ENCODE results near the gene TUT1. TPM values are rescaled to one million over a fixed set of nuclear protein-coding genes. Genes with fewer than 3 reads are reported as not detected.
"Not testable (repeated sequence)": the region's sequence is repeated elsewhere in the genome, so short reads cannot be mapped to it uniquely, and the experiment has no call there.

The TUT1 gene
- total RNA-seq, 1 donor from 2014 or later: 30.4 TPM

DNA sequence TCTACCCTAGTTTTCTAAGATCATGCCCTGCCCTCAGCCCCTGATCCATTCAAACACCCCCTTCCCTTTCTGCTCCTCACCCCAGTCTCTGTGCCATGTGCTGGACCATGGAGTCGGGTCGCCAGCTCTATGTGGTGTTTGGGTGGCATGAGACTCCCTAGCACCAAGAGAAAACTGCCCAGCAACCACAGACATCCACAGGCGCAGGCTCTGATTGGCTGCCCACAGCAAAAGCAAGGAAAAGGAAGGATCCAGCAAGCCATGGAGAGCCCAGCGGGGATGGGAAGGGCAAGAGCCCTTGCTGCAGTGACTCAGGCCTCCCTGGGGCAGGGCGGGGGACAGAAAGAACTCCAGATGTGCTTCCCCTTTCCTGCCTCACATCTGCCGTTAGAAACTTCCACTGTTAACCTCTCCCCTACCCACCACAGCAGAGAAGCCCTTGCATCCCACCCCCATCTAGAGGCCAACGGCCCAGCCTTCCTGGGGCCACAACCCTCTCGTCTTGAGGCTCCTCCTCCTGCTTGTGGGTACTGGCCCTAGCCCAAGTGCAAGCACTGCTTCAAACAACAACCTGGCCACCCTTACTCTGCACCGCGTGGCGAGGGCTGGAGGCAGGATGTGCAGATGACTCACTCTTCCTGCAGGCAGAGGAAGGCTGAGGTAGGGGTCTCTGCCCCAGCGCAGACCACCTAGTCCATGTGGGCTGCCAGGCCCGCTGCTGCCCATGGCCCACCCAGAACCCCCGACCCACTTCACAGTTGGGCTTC is 35.0 kb downstream of the TUT1 start:
- peak; percentile 90 for DNase-seq (ENCODE audit: low spot score)

GRCh38 chr11:62555464-62556107 is 35.7 kb downstream of the TUT1 start:
- DNase-seq (ENCODE audit: low spot score): peak; percentile 46

GRCh38 chr11:62554387-62555167 is 36.7 kb downstream of the TUT1 start:
- DNase-seq (ENCODE audit: low spot score): peak; percentile 43

GRCh38 chr11:62553839-62554361 is 37.4 kb downstream of the TUT1 start:
- DNase-seq (ENCODE audit: low spot score): no peak

DNA sequence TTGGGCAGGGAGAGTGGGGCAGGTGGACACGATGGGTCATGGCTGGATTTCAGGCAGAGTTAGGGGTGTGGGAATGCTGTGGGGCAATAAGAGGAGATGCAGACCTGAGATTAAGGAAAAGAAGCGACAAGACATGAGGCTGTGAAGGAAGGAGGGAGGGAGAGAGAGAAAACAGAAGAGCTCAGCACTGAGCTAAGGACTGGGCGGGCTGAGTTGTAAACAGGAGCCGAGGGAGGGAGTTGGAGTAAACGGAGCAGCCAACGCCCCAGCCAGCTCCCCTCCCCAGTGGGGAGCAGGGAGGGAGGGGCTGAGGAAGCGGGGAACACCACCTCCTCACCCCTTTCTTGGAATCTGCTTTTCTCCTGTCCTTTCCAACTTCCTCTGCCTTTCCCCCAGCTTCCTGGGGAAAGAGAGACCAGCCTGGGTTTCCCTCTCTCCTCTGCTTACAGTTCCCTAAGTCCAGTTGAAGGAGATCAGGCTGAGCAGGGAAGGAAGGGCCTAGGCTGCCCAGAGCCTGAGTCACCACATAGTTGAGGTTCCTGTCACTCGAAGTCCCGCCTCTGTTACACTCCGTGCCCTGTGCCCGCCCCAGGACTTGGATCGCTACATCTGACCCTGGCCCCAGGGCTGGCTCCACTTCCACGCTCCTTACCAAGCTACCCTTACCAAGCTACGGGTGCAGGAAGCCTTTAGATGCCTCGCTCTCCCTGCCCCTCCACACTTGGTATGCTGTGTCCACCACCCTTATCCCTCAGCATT is 38.1 kb downstream of the TUT1 start:
- DNase-seq (ENCODE audit: low spot score): peak; percentile 89

GRCh38 chr11:62552485-62553079 is 38.7 kb downstream of the TUT1 start:
- no peak for DNase-seq (ENCODE audit: low spot score)

DNA sequence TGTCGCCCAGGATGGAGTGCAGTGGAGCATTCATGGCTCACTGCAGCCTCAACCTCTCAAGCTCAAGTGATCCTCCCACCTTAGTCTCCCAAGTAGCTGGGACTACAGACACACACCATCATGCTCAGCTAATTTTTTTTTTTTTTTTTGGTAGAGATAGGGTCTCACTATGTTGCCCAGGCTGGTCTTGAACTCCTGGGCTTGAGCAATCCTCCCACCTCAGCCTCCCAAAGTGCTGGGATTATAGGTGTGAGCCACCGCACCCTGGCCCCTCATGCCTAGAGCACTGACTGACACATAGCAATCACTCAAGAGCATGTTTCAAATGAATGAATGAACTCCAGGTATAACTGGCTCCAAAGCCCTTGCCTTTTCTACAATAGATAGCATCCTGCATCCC is 40.8 kb downstream of the TUT1 start:
- not testable (repeated sequence) for DNase-seq (ENCODE audit: low spot score)

- DNase-seq (ENCODE audit: low spot score): no peak
Measured at GRCh38 chr11:62548545-62549335, 42.6 kb downstream of the TUT1 start.

DNA sequence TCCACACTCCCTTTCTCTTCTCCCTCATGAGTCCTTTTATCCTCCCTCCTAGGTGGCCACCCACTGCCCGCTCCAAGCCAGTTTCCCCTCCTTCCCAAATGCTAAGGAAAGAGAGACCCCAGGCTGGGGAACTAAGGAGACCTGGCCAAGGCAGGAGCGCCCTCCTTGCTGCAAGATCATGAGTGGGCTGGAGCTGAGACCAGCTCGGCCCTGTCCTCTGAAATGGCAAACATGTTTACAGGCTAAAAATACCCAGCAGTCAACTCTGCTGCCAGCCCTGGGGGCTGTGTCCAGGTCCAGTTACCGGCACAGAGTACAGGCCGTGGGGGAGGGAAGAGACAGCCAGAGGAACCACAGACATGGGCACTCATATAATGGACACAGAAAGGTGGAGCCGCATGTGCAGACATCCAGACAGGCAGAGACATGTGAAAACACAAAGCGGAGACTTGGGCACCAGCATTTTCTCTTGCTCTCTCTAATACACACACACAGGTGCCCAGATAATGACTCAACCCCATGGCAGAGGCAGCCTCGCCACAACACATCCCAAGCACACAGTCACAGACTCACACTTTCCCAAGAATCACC is 43.5 kb downstream of the TUT1 start:
- DNase-seq (ENCODE audit: low spot score): peak; percentile 72

DNA sequence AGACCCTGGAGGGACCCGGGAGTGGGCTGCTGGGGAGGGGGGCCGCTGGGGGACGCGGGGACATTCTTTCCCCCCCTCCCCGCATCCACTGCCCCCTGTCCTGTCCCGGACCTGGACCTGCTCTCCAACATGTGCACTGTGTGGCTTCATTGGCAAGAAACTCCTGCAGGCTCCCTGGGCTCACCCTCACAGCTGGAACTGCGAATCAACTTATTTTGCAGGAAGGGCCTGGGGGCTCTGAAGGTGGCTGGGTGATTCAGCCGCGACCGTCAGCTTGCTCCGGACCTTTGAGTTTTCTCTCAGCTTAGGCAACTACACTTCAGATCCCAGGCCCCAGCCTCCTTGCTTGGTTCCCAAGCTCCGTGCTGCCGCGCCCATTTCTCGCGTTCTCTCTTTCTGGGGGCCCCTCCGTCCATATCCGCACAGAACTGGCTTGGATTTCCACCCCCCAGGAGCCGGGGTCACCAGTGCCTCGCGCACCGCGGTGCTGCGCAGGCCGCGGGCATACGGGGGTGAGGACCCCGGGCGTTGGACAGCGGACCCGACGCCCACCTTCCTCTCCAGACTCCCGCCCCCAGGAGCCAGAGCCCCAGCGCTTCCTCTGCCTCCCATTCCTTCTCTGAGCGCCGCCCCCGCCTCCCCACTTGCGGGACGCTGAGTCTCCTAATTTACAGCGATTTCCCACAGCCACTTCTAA is 44.2 kb downstream of the TUT1 start:
- peak; percentile 65 for DNase-seq (ENCODE audit: low spot score)

DNA sequence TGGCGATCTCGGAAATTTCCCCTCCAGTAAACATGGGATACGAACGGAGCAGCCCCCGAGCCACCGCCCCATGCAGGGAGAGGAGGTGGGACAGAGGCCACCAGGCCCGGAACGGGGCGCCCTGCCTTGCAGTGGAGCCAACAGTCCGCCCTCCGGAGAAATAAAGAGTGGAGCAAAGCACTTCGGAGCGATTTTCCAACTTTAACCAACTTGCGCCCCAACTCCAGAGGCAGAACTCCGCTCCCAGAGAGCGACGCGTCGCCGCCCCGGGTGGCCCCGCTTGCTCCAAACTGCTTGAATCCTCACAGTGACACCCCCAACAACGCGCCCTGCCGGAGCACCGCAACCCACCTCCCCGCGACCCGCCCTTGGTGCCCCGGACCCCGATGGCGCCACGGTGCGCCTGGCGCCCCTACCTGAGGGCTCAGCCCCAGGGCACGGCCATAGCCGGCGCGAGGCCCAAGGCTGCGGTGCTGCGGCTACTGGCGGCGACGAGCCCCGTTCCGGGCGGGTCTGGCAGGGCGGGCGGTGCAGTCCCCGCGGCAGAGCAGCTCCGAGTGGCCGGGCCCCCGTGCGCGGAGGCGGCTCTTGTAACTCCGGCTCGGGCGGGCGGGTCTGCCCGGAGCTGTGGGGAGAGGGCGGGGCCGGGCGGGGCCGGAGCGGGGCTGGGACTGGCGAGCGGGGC is 44.9 kb downstream of the TUT1 start, which contains the start of gene AHNAK:
Gene AHNAK (minus strand): TSS at position 563 of the 685 bp plus-strand sequence. CDS start 10,708 bp downstream, outside the sequence.
- DNase-seq (ENCODE audit: low spot score): peak; percentile 89

- DNase-seq (ENCODE audit: low spot score): peak; percentile 97
Measured at GRCh38 chr11:62545437-62546243, 45.7 kb downstream of the TUT1 start.

DNA sequence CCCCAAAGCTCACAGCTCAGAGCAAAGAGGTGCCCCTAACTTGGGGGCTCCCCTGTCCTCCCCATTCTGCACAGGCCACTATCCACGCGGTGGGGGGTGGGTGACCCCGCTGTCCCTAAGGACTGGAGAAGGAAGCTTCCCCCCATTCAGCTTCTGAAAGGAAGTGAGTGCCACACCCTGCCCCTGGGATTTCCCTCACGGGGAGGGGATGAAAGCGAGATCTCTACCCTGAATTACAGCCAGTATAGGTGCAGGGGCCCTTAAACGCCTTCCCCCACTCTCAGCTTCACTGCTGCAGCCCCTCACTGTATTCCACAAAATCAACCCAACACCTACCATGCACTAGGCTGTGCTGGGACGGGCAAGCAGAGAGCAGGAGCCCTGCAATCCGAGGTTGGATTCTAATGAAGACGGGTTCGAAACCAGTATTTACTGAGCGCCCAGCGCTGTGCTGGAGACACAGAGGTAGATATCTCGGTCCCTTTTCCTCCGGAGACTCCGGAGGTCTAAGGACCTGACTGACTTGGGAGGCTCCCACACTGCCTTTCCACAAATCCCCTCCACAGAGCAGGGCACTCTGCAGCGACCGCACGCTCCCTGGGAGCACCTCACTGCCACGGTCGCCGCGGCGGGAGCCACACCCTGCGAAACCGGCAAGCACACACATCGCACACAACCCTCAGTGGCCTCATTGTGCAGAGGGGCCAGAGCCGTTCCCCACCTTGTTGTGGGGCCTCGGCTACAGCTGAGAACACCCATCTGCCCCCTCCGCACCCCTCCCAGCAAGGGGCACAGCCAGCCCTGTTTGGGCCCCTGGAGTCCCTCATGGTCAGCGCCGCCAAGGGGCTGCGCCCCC is 46.5 kb downstream of the TUT1 start:
- peak; percentile 69 for DNase-seq (ENCODE audit: low spot score)

DNA sequence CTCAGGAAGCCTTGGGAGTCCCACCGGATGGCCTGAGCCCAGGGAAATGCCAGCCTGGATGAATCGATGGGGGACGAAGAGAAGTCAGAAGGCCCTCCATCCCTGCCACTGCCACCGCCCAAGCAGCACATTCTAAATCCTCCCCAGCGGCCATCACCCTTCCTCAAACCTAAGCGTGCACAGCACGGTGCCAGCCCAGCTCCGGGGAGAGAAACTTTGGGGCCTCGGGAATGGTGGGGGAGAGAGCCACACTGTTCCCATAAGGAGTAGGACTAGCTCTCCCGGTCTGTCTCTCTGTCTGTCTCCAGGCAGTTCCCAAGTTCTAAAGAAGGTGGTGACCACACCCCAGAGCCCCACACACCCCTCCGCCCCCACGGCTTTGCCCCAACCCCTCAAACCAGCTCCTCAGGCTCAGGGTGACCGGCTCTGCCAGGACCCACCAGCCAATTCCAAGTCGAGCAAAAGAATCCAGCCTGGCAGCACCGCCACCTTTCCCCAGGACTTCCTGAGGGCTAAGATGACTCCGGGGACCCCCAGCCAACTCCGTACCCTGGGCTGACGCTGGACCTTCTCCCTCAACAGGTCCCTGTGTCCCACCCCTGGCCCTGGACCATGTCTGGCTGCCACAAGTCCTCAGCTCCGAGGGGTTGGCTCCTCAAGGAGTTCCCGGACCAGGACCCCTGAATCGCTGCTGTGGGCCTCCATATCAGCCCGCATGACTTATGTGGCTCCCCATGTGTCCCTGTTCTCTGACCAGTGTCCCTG is 47.5 kb downstream of the TUT1 start:
- DNase-seq (ENCODE audit: low spot score): no peak

DNA sequence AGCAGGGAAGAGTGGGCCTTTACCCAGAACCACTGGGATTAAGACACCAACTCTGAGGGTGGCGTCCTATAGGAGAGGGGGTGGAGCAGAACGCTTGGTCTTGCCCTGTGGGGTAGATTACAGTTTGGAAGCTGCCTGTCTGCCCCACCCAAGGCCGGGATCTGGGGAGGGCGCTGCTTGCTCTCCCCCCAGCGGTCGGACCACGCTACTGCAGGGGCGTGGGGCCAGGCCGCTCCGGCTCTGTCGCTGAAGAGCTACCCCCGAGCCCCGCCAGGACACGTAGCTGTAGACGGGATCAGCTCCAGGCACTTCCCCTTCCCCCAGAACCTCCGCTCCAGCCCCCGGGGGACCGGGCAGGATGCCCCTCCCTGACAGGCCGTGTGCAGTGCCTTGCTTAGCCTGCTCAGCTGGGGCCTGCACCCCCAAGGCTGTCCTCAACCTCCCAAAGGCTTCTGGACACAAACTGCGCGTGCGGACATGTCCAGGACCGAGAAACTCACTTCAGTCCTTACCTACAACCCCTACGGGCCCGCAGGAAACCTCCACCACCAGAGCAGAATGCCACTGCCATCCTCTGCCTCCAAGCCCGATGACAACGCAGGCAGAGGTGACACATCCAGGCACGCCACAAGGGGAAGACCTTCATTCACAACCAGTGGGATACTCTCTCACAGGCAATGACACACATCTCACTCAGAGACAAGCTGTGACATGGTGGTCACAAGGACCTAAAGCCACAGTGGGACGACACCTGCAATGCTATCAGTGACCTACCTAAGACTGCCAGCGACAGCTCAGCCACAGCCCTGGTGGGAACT is 48.4 kb downstream of the TUT1 start:
- DNase-seq (ENCODE audit: low spot score): peak; percentile 89

All from ureter (tissue), 1 donor.